NT2/D1 (cell line): ENCODE data around the gene SPSB4.

Experiments
- SUZ12 ChIP-seq: IDR thresholded peaks from 2 replicates; pipeline ENCODE4 v1.6.1; 2011; ENCODE audit not compliant: insufficient read length, insufficient read depth; ENCODE audit errors: extremely low read depth
- YY1 ChIP-seq: IDR thresholded peaks from 2 replicates; pipeline ENCODE4 v1.6.1; 2011; ENCODE audit not compliant: insufficient read length, insufficient read depth
- ZNF274 ChIP-seq: IDR thresholded peaks from 2 replicates; pipeline ENCODE4 v1.6.1; 2011; ENCODE audit warnings: mild to moderate bottlenecking, low read depth, low read length

DNA sequence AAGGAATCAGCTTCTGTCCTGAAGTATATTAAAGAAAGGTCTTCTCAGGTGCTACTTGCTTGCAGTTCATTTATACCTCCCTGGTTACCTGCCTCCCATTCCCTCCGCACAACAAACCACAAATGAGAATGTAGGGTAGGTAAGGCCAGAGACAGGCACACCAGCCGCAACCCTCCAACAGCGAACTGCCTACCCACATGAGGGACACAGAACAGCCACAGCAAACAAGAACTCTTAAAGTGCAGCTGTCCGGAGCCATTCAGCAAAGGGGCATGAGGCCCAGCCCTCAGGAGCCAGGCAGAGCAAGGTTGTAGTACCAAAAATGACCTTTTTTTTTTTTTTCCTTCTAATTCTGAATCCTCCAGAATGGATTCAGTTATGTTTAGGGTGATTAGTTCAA lies 52.4 kb downstream of the SPSB4 start:
- no peak for TF ChIP-seq YY1
- no peak for TF ChIP-seq SUZ12
- TF ChIP-seq ZNF274: no peak
